PFSK-1 (cell line): ENCODE data around the gene CACNA1I.

Experiments used
- SIN3A ChIP-seq: IDR thresholded peaks from 2 replicates; pipeline ENCODE4 v1.6.1; 2012; ENCODE audit warnings: mild to moderate bottlenecking, low read length, moderate library complexity, borderline replicate concordance; ENCODE audit not compliant: insufficient read depth
- TF ChIP-seq, protein P1 (sequence below), 2 experiments: IDR thresholded peaks; 2 replicates each; pipeline versions ENCODE4 v1.6.1 to v1.8.0; 2011 to 2012; ENCODE audit warnings: low read depth in 2 of 2, low read length in 2 of 2, control low read depth in 1 of 2, inconsistent platforms in 1 of 2, mild to moderate bottlenecking in 1 of 2, moderate library complexity in 1 of 2; ENCODE audit not compliant: insufficient read depth in 1 of 2

DNA sequence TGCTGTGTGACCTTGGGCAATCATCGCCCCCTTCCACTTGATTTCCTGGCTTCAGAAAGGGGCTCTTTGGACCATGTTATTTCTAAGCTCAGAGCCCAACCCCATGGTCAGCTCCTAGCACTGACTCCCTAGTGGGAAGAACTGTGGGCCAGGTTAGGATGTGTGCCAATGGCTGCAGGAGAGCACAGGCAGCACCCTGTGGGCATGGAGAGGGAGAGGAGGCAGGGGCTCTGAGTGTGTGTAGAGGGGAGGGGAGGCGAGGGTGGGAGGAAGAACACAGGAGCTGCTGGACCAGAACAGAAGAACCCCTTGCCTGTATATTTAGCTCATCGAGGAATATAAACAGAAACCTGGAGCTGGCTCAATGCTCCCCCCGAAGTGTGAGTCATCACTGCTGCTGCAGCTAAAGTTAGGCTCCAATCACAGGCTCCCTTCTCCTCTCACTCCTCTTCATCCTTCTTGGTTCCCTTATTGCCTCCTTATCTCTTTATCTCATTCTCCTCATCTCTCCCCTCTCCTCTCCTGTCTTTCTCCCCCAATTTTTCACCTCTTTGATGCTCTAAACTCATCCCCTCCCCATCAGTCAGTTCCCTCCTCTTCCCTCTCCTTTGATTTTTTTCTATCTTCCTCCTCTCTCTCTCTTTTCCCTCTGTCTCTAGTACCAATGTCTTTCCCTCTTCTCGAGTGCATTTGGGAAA lies 23.5 kb upstream of the CACNA1I start:
- TF ChIP-seq SIN3A, result no peak
- TF ChIP-seq, protein P1, sequence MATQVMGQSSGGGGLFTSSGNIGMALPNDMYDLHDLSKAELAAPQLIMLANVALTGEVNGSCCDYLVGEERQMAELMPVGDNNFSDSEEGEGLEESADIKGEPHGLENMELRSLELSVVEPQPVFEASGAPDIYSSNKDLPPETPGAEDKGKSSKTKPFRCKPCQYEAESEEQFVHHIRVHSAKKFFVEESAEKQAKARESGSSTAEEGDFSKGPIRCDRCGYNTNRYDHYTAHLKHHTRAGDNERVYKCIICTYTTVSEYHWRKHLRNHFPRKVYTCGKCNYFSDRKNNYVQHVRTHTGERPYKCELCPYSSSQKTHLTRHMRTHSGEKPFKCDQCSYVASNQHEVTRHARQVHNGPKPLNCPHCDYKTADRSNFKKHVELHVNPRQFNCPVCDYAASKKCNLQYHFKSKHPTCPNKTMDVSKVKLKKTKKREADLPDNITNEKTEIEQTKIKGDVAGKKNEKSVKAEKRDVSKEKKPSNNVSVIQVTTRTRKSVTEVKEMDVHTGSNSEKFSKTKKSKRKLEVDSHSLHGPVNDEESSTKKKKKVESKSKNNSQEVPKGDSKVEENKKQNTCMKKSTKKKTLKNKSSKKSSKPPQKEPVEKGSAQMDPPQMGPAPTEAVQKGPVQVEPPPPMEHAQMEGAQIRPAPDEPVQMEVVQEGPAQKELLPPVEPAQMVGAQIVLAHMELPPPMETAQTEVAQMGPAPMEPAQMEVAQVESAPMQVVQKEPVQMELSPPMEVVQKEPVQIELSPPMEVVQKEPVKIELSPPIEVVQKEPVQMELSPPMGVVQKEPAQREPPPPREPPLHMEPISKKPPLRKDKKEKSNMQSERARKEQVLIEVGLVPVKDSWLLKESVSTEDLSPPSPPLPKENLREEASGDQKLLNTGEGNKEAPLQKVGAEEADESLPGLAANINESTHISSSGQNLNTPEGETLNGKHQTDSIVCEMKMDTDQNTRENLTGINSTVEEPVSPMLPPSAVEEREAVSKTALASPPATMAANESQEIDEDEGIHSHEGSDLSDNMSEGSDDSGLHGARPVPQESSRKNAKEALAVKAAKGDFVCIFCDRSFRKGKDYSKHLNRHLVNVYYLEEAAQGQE (IDR thresholded peaks at IDR 0.05; ENCODE audit: insufficient read depth in 1 of 2, low read depth in 2 of 2, low read length in 2 of 2), result peak in 1 of 2 experiments; percentile 65; a peak in 2 of 4 replicates
